ENCODE measurements around the gene PI16.

The PI16 gene

DNA sequence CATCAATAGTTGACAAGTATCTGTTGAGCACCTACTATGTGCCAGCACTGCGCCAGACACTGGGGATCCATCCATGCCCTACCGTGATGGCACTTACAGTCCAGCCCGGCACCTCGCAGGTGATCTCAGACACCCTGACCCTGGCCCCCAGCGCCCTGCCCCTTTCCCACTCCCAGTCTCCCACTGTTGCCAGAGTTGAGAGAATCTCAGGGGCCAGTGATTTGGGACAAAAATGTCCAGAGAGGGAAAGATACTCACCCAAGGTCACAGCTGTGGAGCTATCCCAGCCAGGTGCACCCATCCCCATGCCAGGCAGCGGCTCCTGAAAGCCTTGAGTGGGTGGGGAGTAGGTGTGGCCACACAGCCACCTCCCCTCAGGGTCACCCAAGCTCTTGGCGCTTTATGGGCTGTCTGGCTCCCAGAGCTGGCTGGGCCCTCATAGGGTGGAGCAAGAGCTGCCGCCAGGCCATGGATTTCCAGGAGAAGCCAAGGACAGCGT is 3.3 kb downstream of the PI16 start:
- no peak for DNase-seq (ENCODE audit: low spot score)

DNA sequence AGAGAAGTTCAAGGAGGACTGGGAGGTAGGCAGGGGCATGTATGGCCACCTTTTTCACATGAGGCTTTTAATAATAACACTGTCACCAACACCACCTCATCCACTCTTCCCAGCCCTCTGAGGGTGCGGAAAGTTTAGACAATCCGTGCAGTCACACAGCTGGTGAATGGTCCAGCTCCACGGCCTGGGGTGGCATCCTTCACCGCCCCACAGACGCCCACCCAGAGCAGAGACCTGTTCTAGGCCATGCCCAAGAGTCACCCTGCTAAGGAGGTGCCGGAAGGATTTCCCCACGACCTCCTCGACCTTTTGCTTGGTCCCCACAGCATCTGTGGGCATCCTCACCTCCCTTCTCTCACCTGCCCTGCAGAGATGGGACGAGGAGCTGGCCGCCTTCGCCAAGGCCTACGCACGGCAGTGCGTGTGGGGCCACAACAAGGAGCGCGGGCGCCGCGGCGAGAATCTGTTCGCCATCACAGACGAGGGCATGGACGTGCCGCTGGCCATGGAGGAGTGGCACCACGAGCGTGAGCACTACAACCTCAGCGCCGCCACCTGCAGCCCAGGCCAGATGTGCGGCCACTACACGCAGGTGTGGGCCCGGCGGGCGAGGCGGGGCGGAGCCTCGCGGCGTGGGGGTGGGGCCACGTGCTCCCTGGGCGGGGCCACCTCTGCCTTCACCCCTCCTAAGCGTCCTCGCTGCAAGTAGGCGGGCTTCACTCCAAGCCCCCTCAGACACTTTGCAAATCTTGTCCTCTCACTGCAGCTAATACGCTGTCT is 4.4 kb downstream of the PI16 start:
- no peak for DNase-seq (ENCODE audit: low spot score)

DNA sequence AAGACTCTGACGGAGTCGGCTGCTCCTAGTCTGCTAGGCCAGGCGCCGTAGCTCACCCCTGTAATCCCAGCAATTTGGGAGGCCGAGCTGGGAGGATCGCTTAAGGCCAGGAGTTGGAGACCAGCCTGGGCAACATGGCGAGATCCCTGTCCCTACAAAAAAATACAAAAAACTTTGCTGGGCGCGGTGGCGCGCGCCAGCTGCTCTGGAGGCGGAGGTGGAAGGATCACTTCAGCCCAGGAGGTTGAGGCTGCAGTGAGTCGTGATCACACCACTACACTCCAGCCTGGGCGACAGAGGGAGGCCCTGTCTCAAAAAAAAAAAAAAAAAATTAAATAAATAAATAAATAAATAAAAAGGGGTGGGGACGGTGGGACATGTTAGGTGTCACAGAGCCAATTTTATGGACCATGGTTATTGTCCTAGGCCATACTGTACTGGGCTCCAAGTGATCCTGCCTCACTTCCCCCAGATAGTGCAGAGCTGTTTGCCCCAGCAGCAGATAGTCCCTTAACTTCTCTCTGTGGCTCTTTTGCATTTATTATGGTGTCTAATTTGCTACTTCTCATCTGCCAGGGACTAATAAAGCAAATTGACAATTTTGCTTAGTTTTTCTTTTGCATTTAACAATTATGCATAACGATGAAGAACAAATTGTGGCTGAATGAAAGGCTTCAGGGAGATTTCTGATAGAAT is 5.2 kb downstream of the PI16 start:
- DNase-seq (ENCODE audit: low spot score): no peak

DNA sequence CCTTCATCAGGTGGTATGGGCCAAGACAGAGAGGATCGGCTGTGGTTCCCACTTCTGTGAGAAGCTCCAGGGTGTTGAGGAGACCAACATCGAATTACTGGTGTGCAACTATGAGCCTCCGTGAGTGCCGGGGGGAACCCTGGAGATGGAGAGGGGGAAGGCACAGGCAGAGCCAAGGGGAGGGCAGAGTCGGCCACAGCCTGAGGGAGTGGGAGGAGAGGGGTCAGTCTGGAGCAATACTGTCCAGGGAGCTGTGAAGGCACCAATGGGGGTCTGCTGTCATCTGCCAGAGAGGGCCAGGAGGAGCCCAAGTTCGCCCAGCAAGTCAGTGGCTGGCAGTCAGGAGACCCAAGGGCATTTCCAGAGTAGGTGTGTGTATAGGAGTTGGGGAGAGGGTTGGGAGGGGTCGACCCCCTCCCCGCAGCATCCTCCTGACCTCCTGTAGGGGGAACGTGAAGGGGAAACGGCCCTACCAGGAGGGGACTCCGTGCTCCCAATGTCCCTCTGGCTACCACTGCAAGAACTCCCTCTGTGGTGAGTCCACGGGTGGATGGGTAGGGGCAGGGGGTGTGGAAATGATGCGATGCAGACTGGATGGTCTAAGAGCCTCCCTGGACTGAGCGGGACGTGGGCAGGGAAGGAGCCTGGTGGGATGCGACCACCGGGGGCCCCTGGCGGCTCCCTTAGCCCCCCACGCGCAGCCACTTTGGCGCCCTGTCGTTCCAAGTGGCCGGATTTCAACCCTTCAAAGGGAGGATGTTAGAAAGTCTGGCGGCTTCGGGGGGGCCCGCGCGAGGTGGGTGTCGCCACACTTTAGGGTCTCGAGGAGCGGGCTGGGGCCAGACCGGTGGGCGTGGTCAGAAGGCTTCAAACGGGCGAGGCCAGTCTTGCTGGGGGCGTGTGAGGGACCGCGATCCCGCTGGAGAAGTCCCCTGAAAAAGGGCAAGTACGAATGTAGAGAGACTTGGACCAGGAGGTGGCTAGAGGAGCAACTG is 7.2 kb downstream of the PI16 start:
- DNase-seq (ENCODE audit: low spot score): no peak

DNA sequence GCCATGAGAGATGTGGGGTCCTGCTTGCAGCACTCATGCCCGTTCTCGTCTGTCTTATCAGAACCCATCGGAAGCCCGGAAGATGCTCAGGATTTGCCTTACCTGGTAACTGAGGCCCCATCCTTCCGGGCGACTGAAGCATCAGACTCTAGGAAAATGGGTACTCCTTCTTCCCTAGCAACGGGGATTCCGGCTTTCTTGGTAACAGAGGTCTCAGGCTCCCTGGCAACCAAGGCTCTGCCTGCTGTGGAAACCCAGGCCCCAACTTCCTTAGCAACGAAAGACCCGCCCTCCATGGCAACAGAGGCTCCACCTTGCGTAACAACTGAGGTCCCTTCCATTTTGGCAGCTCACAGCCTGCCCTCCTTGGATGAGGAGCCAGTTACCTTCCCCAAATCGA is 8.3 kb downstream of the PI16 start:
- DNase-seq (ENCODE audit: low spot score): peak; percentile 87

DNA sequence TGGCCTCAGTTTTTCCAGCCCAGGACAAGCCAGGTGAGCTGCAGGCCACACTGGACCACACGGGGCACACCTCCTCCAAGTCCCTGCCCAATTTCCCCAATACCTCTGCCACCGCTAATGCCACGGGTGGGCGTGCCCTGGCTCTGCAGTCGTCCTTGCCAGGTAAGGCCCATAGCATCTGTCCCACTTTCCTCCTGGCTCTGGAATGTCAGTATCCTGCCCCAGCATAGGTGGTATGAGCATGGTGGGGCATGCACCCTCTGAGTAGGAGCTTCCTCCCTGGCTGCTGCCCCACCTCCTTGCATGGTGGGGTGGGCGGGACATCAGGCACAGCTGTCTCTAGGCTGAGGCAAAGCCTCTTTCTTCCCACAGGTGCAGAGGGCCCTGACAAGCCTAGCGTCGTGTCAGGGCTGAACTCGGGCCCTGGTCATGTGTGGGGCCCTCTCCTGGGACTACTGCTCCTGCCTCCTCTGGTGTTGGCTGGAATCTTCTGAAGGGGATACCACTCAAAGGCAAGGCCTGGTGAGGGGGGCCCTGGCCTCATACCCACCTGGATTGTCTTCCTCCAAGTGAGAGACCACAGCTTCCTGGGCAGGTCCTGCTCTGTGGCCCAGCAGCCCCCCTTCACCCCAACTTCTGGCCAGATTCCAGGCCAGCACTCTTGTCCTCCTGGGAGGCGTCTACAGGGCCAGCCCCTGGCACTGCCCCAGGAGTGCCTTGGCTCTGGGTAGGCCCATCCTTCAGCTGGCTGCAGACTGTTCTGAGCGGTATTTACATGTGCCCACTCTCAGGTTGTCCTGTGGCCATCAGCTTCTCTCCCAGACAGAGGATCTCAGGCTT is 9.1 kb downstream of the PI16 start:
- peak; percentile 28 for DNase-seq (ENCODE audit: low spot score)

DNA sequence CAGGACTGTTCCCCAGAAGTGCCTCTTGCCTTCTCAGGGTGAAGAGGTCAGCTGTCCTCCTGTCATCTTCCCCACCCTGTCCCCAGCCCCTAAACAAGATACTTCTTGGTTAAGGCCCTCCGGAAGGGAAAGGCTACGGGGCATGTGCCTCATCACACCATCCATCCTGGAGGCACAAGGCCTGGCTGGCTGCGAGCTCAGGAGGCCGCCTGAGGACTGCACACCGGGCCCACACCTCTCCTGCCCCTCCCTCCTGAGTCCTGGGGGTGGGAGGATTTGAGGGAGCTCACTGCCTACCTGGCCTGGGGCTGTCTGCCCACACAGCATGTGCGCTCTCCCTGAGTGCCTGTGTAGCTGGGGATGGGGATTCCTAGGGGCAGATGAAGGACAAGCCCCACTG is 9.8 kb downstream of the PI16 start:
- DNase-seq (ENCODE audit: low spot score): no peak

DNA sequence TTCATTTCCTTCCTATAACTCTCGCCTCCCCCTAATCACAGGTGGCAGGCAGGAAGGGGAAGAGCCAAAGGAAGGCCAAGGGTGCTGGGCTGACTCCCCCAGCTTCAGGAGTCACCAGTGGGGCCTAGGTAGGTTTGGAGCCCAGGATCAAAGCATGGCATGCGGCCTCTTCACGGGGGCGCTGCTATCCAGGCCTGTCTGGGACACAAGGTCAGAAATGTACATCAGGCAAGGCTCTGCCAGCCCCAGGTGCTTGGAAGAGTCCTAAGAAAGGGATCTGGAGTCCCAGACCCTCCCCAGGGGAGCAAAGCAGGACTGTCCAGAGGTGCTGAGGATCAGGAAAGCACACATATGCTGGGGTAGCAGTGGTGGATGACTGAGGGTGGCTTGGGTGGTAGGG is 10.4 kb downstream of the PI16 start:
- DNase-seq (ENCODE audit: low spot score): no peak

DNA sequence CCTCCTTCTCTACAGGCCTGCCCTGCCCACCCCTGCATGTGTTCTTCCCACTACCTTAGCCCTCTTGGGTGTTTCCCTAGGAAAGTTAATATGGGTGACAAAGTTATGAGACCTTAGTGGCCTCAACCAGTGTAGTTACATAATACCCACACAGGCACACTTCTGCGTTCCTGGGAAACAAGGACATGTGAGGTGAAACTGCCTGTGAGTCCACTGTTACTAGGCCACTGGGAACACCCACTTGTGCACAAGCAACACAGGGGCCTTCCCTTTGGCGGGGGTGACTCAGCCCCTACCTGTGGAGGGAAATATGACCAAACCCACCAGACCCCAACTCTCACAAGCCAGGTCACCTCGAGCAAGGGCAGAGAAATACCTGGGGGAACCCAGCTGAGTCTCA is 12.8 kb downstream of the PI16 start:
- DNase-seq (ENCODE audit: low spot score): no peak

DNA sequence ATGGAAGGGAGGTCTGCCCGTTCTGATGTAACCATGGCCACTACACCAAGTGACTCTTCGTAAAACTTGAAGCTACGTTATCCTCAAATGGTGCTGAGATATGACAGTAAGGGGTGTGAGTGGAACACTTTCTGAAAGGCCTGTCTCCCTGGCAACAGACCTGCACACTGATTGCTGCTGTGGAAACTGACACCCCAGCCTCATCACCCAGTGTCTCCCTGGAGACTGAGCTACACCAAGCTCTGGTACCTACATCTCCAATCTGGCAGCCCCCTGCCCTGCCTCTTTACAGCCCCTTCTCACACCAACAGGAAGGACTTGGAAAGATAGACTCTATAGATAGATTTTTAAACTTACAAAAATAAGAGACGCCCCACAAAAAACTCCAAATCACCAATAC is 13.2 kb downstream of the PI16 start:
- DNase-seq (ENCODE audit: low spot score): no peak

DNA sequence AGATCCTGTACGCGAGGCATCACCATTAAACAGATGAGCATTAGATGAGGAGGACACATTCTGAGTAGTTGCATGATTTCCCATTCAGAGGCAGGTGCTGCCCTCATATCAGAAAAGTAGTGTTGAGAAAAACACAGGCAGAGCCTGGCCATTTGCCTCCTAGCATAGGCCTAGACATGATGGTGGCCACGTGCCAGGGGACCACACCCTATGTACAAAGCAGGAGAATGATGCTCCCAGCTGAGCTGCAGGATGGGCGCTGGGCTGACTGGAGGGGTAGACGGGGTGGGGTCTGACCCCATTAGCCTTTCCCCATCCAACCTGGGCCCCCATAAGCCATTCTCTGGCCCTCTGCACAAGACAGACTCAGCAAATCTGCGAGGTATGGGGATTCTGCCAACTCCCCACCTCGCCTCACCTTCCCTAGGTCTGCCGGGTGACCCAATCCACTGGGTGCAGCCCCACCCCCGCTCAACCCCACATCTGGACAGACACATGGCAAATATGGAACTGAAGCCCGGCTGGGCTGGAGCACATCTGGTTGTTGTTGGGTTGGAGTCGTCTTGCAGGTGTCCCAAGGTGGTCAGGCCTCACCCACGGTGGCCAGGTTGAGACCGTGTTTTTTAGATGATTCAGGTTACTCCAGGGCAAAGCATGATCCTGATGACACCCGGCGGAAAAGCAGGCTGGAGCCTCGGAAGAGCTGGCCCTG is 13.9 kb downstream of the PI16 start:
- no peak for DNase-seq (ENCODE audit: low spot score)

DNA sequence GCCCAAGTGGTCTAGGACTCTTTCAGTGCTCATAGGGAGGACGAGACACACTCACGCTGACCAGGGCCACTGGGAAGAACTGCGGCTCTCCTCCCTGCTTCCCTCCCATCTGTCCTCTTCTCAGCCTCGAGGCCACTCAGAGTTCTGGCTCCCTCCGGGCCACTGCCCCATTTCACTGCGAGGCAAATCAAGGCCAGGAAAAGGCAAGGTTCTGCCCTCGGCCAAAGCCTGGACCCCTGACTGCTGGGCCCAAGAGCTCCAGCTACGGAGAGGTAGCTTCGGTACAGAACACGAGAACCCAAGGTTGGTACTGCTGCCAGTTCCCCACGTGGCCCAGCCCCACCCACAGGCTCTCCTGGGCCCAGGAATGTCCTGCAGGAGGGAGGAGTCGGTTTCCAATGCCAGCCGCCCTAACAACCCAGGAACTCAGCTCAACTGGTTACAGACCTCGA is 14.7 kb downstream of the PI16 start:
- DNase-seq (ENCODE audit: low spot score): no peak

DNA sequence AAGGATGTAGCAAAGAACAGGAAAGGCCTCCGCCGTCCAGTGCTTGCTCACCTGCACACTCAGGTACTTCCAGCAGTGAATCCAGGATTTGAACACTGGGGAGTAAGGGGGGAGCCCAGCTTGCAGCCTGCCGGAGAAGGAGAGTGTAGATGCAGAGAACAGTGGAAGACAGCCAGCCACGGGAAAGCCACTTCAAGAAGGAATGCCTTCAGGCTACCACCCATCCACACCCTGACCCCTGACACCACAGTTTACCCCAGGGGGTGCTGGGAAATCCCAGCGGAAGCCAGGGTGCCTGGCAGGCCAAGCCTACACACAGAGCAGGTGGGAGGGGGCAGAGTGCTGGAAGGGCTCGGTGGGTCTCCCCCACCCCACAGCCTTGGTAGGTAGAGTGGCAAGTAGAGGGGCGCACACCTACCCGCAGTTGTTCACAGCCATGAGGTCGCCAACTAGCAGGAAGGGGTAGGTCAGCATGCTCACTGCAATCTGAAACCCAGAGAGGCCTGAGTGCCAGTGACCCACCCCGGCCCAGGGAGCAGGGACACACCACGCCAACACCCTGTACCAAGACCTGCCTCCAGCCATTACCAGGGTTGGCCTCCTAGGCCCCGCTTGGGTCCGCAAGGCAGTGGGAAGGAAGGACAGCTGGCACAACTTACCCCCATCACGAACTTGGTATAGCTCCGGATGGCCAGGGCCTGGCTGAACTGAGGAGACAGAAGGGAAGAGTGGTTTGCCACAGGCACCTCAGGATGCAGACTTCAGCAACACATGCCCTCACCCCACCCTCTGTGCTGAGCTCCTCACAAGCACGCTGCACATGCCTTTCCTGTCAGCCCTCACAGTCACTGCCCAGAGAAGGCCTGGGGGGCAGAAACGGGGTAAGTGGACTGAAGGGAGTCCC is 15.7 kb downstream of the PI16 start:
- no peak for DNase-seq (ENCODE audit: low spot score)

DNA sequence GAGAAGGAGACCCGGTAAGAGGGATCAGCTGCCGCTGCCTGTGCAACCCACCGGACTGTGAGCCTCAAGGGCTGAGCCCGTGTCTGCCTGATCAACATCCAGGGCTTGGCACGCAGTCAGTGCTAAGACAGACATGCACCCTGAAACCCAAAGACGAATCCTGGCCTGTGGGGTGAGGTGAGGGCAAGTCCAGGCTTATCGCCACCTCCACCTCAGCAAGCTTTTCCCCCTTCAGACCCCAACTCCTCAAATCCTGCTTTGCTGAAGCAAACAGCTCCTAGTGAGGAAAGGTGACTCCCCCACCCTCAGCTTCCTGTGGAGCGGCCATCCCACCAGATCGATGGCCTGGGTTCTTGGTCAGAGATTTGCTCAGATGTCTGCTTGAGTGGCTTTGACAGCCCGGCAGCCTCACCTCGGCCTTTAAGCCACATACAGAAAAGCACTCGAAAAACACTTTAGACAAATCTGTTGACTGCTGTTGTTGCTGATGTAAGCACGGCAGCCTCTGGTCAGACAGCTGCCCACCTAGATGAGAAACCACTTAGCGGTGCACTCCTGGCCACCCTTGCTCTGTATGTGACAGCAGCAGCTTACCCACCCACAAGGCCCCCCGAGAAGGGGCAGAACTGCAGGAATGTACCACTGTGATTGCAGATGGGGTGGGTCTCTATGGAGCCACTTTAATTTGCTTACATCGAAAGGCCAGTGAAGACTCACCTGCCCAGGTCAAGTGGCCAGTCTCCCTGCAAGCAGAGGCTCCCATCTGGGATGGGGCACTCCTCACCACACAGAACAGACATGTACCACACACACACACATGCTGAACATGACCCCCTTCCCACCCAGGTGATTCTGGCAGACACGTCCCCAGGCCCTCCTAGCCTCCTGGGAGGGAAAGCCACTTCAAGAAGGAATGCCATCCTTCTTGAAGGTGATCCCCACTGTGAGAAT is 16.6 kb downstream of the PI16 start:
- no peak for DNase-seq (ENCODE audit: low spot score)

DNA sequence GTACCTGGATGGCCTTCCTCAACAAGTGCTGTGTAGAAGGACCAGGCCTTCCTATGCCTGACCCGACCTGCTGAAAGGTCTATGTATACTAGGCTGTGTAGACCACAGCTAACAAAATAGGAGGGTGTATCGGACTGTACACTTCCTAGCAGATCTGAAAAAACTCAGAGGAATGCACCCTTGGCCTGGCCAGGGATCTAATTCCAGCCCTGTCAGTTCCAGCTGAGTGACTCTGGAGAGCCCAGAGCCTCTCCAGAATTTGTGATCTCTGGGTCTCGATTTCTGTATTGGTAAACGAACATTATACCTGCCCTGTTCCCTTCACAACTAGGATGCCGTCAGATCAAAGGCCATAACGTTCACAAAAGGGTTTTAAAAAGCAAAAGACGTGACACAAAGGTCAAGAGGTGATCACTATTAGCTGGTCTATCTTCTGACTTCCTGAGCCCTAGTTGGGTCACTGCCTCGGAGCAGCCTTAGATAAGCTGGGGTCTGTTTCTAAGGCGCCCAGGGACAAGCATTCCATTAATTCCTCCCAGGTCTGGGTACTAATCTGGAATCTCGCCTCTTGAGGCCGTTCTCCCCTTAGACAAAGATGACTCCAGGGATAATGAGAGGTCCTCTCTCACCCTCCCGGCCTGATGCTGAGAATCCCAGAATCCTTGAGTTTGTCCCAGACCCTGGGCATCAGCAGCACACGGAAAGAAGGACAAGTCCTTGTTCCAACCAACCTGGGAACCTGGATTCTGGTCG is 17.6 kb downstream of the PI16 start:
- no peak for DNase-seq (ENCODE audit: low spot score)

DNA sequence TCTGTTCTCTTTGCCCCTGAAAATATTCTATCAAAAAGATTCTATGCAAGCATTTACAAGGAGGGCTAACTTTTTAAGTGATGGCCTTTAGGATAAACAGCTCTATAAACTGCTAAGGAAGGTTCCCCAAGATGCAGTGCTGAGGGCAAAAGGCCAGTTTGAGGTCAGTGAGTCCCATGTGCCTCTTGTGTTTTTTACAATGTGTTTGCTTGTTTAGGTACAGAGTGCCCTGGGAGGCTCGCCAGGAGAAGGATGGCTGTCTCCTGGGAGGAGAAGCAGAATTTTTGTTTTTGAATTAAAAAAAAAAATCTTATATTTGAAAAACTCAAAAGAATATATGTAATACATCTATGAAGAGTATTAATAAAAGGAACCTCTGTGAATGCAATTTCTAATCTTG is 18.7 kb downstream of the PI16 start:
- no peak for DNase-seq (ENCODE audit: low spot score)

DNA sequence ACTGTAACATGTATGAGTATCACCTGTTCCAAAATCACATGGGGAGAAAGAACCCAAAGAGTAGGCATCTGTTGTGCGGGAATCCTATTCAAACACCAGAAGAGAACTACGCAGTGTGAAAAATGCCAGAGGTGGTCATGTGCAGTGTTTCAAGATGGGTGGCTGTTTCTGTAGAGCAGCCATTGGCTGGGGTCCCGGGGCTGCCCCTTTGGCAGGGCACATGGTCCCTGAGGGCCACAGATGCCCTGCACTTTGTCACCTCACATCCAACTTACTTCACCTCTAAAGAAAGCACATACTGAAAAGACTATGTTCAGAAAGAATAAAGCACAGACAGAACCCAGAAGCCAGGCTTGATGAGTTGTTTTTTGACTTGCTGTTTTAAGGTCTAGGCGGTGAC is 19.1 kb downstream of the PI16 start:
- no peak for DNase-seq (ENCODE audit: low spot score)

Data from CD4-positive, alpha-beta T cell treated with Interleukin-6 at 100 ng/mL for 8 hours (primary cell).